ENCODE measurements around the gene NSUN2. TPM values are rescaled to one million over a fixed set of nuclear protein-coding genes. Genes with fewer than 3 reads are reported as not detected.
A peak's percentile ranks its signal among the peaks of the same experiment; 100 is the strongest.

The NSUN2 gene
- polyA plus RNA-seq, 3 donors, result 24.4 to 63.4 (median 25.6) TPM

GRCh38 chr5:6574111-6574510, 58.7 kb downstream of the NSUN2 start:
- Histone ChIP-seq H3K27ac (ENCODE audit: low read depth in 1 of 2, low read length in 2 of 2) (no peak overlapping the region), H3K27me3 (ENCODE audit: control insufficient read depth in 2 of 2, insufficient read depth in 2 of 2, low read length in 2 of 2) (no peaks in the 10 kb centered on the region), H3K4me3 (replicated peaks in 1 of 3; ENCODE audit: low read depth in 2 of 3, low read length in 3 of 3) (no peak overlapping the region), H2AFZ (ENCODE audit: insufficient read depth, low read depth, low read length, poor library complexity, severe bottlenecking) (no peak overlapping the region), H3K36me3 (replicated peaks in 1 of 2; ENCODE audit: control insufficient read depth in 1 of 2, insufficient read depth in 2 of 2, low read length in 2 of 2) (no peaks in the 10 kb centered on the region), H3K79me2 (ENCODE audit: insufficient read depth, low read length) (no peaks in the 10 kb centered on the region), H3K9ac (ENCODE audit: insufficient read depth, low read length, poor library complexity, severe bottlenecking) (no peak overlapping the region), H3K4me2 (replicated peaks; ENCODE audit: extremely low read depth, low read length, poor library complexity, severe bottlenecking) (no peak overlapping the region), H4K20me1 (ENCODE audit: insufficient read depth, low read length) (no peaks in the 10 kb centered on the region), H3K9me3 (replicated peaks in 1 of 2; ENCODE audit: control insufficient read depth in 1 of 2, insufficient read depth in 1 of 2, low read length in 2 of 2) (no peaks in the 10 kb centered on the region), H3K4me1 (ENCODE audit: control insufficient read depth in 1 of 2, insufficient read depth in 2 of 2, low read length in 2 of 2) (no peaks in the 10 kb centered on the region)
- H3K27ac Mint-ChIP-seq, result no peak overlapping the region
- no peaks in the 10 kb centered on the region for H3K4me1 Mint-ChIP-seq
- H3K9me3 Mint-ChIP-seq, result peaks cover 0 to 2% (median 0%) of the 10 kb centered on the region in 7 donors
- 73% methylated on average over 9 of the region's 11 CpGs for WGBS (ENCODE audit: insufficient coverage)
- no peak for TF ChIP-seq CTCF (IDR thresholded peaks at IDR 0.05)
- no peak overlapping the region for H3K4me3 Mint-ChIP-seq
- H3K36me3 Mint-ChIP-seq, result no peaks in the 10 kb centered on the region
- intact Hi-C loops (cut with micrococcal nuclease), result no loop called here
- no peak for DNase-seq
- peaks cover 4 to 13% (median 10%) of the 10 kb centered on the region in 3 donors for H3K27me3 Mint-ChIP-seq (ENCODE audit: low read depth in 3 of 3)

- H3K79me2 ChIP-seq (ENCODE audit: insufficient read depth, low read length), result no peaks in the 10 kb centered on the region
- H3K27ac ChIP-seq (ENCODE audit: low read depth in 1 of 2, low read length in 2 of 2), result no peak overlapping the region
- no peaks in the 10 kb centered on the region for H3K9me3 Mint-ChIP-seq
- H3K36me3 ChIP-seq (replicated peaks in 1 of 2; ENCODE audit: control insufficient read depth in 1 of 2, insufficient read depth in 2 of 2, low read length in 2 of 2), result no peaks in the 10 kb centered on the region
- H3K4me3 ChIP-seq (replicated peaks in 1 of 3; ENCODE audit: low read depth in 2 of 3, low read length in 3 of 3), result no peak overlapping the region
- H3K4me3 Mint-ChIP-seq, result no peak overlapping the region
- H3K36me3 Mint-ChIP-seq, result no peaks in the 10 kb centered on the region
- H4K20me1 ChIP-seq (ENCODE audit: insufficient read depth, low read length), result no peaks in the 10 kb centered on the region
- H3K27ac Mint-ChIP-seq, result peak overlapping the region in 1 of 7 donors; percentile 58
- H3K4me2 ChIP-seq (replicated peaks; ENCODE audit: extremely low read depth, low read length, poor library complexity, severe bottlenecking), result no peak overlapping the region
- peaks cover 6 to 11% (median 9%) of the 10 kb centered on the region in 3 donors for H3K27me3 Mint-ChIP-seq (ENCODE audit: low read depth in 3 of 3)
- no peak overlapping the region for H2AFZ ChIP-seq (ENCODE audit: insufficient read depth, low read depth, low read length, poor library complexity, severe bottlenecking)
- 62% methylated on average over 10 of the region's 12 CpGs for WGBS (ENCODE audit: insufficient coverage)
- no peaks in the 10 kb centered on the region for H3K9me3 ChIP-seq (replicated peaks in 1 of 2; ENCODE audit: control insufficient read depth in 1 of 2, insufficient read depth in 1 of 2, low read length in 2 of 2)
- no peak for TF ChIP-seq CTCF (IDR thresholded peaks at IDR 0.05)
- H3K27me3 ChIP-seq (ENCODE audit: control insufficient read depth in 2 of 2, insufficient read depth in 2 of 2, low read length in 2 of 2), result no peaks in the 10 kb centered on the region
- DNase-seq, result no peak
- H3K9ac ChIP-seq (ENCODE audit: insufficient read depth, low read length, poor library complexity, severe bottlenecking), result no peak overlapping the region
- H3K4me1 Mint-ChIP-seq, result no peaks in the 10 kb centered on the region
- no peaks in the 10 kb centered on the region for H3K4me1 ChIP-seq (ENCODE audit: control insufficient read depth in 1 of 2, insufficient read depth in 2 of 2, low read length in 2 of 2)
- intact Hi-C loops (cut with micrococcal nuclease), result no loop called here
These were observed 59.2 kb downstream of the NSUN2 start for GRCh38 chr5:6573651-6574101.

Data from CD14-positive monocyte (primary cell).